Hypothalamus (tissue), 51 donors: ENCODE data around the gene RAP1A.
"Not testable (repeated sequence)": the region's sequence is repeated elsewhere in the genome, so short reads cannot be mapped to it uniquely, and the experiment has no call there.

Experiments used
- DNase-seq, 51 donors: peaks; one replicate each; lab custom pipeline; 2025; lab: John Stamatoyannopoulos, UW

RAP1A gene

GRCh38 chr1:111596499-111596898 lies 23.1 kb upstream of the RAP1A start:
- no peak for DNase-seq

GRCh38 chr1:111597426-111597825 lies 22.2 kb upstream of the RAP1A start:
- no peak for DNase-seq

- no peak for DNase-seq
These were observed 21.0 kb upstream of the RAP1A start for GRCh38 chr1:111598544-111598943.

- no peak for DNase-seq
These were observed 19.6 kb upstream of the RAP1A start for GRCh38 chr1:111599781-111600693.

- no peak for DNase-seq
These were observed 18.7 kb upstream of the RAP1A start for GRCh38 chr1:111600886-111601386.

GRCh38 chr1:111602302-111602701 lies 17.3 kb upstream of the RAP1A start:
- no peak for DNase-seq

- no peak for DNase-seq
These were observed 16.6 kb upstream of the RAP1A start for GRCh38 chr1:111602974-111603373.

GRCh38 chr1:111603979-111604378 lies 15.6 kb upstream of the RAP1A start:
- peak in 3 of 51 donors; percentile 6 to 19 (median 14) for DNase-seq

GRCh38 chr1:111604931-111605330 lies 14.7 kb upstream of the RAP1A start:
- DNase-seq: no peak

- no peak for DNase-seq
These were observed 14.0 kb upstream of the RAP1A start for GRCh38 chr1:111605576-111605975.

- DNase-seq: peak in 2 of 51 donors; percentile 9 to 11
These were observed 13.0 kb upstream of the RAP1A start for GRCh38 chr1:111606457-111607215.

- not testable (repeated sequence) for DNase-seq
These were observed 11.1 kb upstream of the RAP1A start for GRCh38 chr1:111608528-111608927.

- no peak for DNase-seq
These were observed 7.6 kb upstream of the RAP1A start for GRCh38 chr1:111611986-111612385.

- peak in 1 of 51 donors; percentile 10 for DNase-seq
These were observed 3.5 kb upstream of the RAP1A start for GRCh38 chr1:111615870-111616715.

- no peak for DNase-seq
These were observed 1.5 kb upstream of the RAP1A start for GRCh38 chr1:111618081-111618480.

GRCh38 chr1:111618961-111619634 lies 491 bp upstream of the RAP1A start:
- peak in 2 of 51 donors; percentile 6 to 21 for DNase-seq

GRCh38 chr1:111620441-111620971 lies 917 bp downstream of the RAP1A start:
- peak in 2 of 51 donors; percentile 48 to 63 for DNase-seq

GRCh38 chr1:111621050-111621449 lies 1.5 kb downstream of the RAP1A start:
- DNase-seq: no peak

GRCh38 chr1:111622166-111622565 lies 2.6 kb downstream of the RAP1A start:
- no peak for DNase-seq

GRCh38 chr1:111624382-111624781 lies 4.8 kb downstream of the RAP1A start:
- DNase-seq: no peak
